HT1080 (cell line): Measurements from ENCODE around the gene DPEP2. TPM values are rescaled to one million over a fixed set of nuclear protein-coding genes. Genes with fewer than 3 reads are reported as not detected.
"Not testable (repeated sequence)": the region's sequence is repeated elsewhere in the genome, so short reads cannot be mapped to it uniquely, and the experiment has no call there.

Experiments
- DNase-seq: peaks from one replicate; pipeline ENCODE4 v3.0.0-alpha.2; 2015; ENCODE audit warnings: low read depth
- total RNA-seq: library from RNA; depleted of rRNA; stranded (reverse); fragments of >200 nt; shearing (Covaris generic); gene quantifications from 2 replicates; pipeline ENCODE4 v1.2.3, GENCODE V29; 2014

Gene DPEP2
- total RNA-seq, 1 experiment from 2014 or later = not detected

- no peak for DNase-seq
Measured at GRCh38 chr16:67977005-67977404, 22.3 kb downstream of the DPEP2 start.

GRCh38 chr16:67976205-67976604 lies 23.1 kb downstream of the DPEP2 start:
- DNase-seq = no peak

- DNase-seq = no peak
Measured at GRCh38 chr16:67975321-67976105, 23.8 kb downstream of the DPEP2 start.

GRCh38 chr16:67972285-67972684 lies 27.0 kb downstream of the DPEP2 start:
- DNase-seq = not testable (repeated sequence)

GRCh38 chr16:67971111-67971510 lies 28.2 kb downstream of the DPEP2 start:
- no peak for DNase-seq

GRCh38 chr16:67969254-67970039 lies 29.8 kb downstream of the DPEP2 start:
- DNase-seq = no peak

- peak; percentile 66 for DNase-seq
Measured at GRCh38 chr16:67968400-67969253, 30.7 kb downstream of the DPEP2 start, which contains the start of gene SLC12A4. TSS of gene SLC12A4 (minus strand) at chr16:67968637. CDS start at chr16:67968553, 84 bp downstream.

GRCh38 chr16:67967958-67968399 lies 31.3 kb downstream of the DPEP2 start:
- no peak for DNase-seq

GRCh38 chr16:67967183-67967957 lies 31.9 kb downstream of the DPEP2 start:
- DNase-seq = peak; percentile 47

- peak; percentile 41 for DNase-seq
Measured at GRCh38 chr16:67966549-67967182, 32.6 kb downstream of the DPEP2 start.

- DNase-seq = no peak
Measured at GRCh38 chr16:67965668-67966548, 33.4 kb downstream of the DPEP2 start.

GRCh38 chr16:67964477-67965131 lies 34.7 kb downstream of the DPEP2 start:
- DNase-seq = no peak

GRCh38 chr16:67963662-67964321 lies 35.5 kb downstream of the DPEP2 start:
- no peak for DNase-seq

GRCh38 chr16:67963292-67963661 lies 36.0 kb downstream of the DPEP2 start:
- DNase-seq = no peak

- no peak for DNase-seq
Measured at GRCh38 chr16:67962135-67962534, 37.1 kb downstream of the DPEP2 start.

GRCh38 chr16:67961551-67961957 lies 37.7 kb downstream of the DPEP2 start:
- no peak for DNase-seq

GRCh38 chr16:67959536-67960329 lies 39.6 kb downstream of the DPEP2 start:
- peak; percentile 75 for DNase-seq
